GM12878 (cell line): ENCODE measurements around the gene EDC4. TPM values are rescaled to one million over a fixed set of nuclear protein-coding genes. Genes with fewer than 3 reads are reported as not detected.

ENCODE experiments used
- BRCA1 ChIP-seq: IDR thresholded peaks from 2 replicates; pipeline ENCODE4 v1.6.1; 2011; ENCODE audit warnings: low read depth, low read length, improper control_type of control experiment
- CHD1 ChIP-seq: IDR thresholded peaks from 2 replicates; pipeline ENCODE4 v1.6.1; 2012; ENCODE audit warnings: low read depth, low read length, improper control_type of control experiment
- CUX1 ChIP-seq: IDR thresholded peaks from 2 replicates; pipeline ENCODE4 v1.6.1; 2012; ENCODE audit warnings: improper control_type of control experiment, low read depth, low read length; ENCODE audit not compliant: insufficient replicate concordance
- NR2C1 ChIP-seq: fragments of 450-650 bp; IDR thresholded peaks from 2 replicates; pipeline ENCODE4 v1.6.1; 2017; ENCODE audit warnings: antibody characterized with exemption, mild to moderate bottlenecking, moderate library complexity
- ZNF687 ChIP-seq: fragments of 450-650 bp; IDR thresholded peaks from 2 replicates; pipeline ENCODE4 v1.6.1; 2017; ENCODE audit warnings: mild to moderate bottlenecking, moderate library complexity
- polyA plus RNA-seq, 11 experiments: library from polyadenylated mRNA; depleted of rRNA in 4 of 11; unstranded in 6 of 11; stranded (reverse) in 5 of 11; fragments of >200 nt; fragmentation: Nextera tagmentation in 4 of 11; fragmentation: Illumina TruSeq in 1 of 11; extraction: Ambion mirVana in 4 of 11; extraction: Trizol in 1 of 11; gene quantifications; 1 replicate in 1 of 11; 2 replicates in 10 of 11; pipeline versions ENCODE4 v1.2.1 to v1.2.3, GENCODE V29; 2011 to 2016; ENCODE audit warnings: inconsistent platforms in 2 of 11, missing spikeins in 2 of 11, low read depth in 1 of 11
- total RNA-seq, 4 experiments: library from RNA; depleted of rRNA in 3 of 4; stranded (reverse); fragments of >200 nt in 3 of 4; fragmentation: Illumina TruSeq in 1 of 4; extraction: Trizol in 1 of 4; gene quantifications; 2 replicates each; pipeline versions ENCODE4 v1.2.1 to v1.2.3, GENCODE V29; 2013 to 2021
- TF ChIP-seq, protein P1 (sequence below): IDR thresholded peaks from 2 replicates; pipeline ENCODE4 v1.6.1; 2012; ENCODE audit warnings: low read length, inconsistent platforms
- TF ChIP-seq, protein P2 (sequence below): fragments of 450-650 bp; IDR thresholded peaks from 2 replicates; pipeline ENCODE4 v1.6.1; 2016; ENCODE audit warnings: mild to moderate bottlenecking, moderate library complexity, borderline replicate concordance
- TF ChIP-seq, protein P3 (sequence below): fragments of 450-650 bp; formaldehyde crosslinking; IDR thresholded peaks from 2 replicates; pipeline ENCODE4 v1.4.0; 2020; ENCODE audit warnings: mild to moderate bottlenecking, moderate library complexity

Gene EDC4
- total and polyA plus RNA-seq, 10 of the 15 experiments (the other 5 are each of a cell fraction or from before 2014, with no cell fraction given): 1.2 to 86.0 (median 53.4) TPM

DNA sequence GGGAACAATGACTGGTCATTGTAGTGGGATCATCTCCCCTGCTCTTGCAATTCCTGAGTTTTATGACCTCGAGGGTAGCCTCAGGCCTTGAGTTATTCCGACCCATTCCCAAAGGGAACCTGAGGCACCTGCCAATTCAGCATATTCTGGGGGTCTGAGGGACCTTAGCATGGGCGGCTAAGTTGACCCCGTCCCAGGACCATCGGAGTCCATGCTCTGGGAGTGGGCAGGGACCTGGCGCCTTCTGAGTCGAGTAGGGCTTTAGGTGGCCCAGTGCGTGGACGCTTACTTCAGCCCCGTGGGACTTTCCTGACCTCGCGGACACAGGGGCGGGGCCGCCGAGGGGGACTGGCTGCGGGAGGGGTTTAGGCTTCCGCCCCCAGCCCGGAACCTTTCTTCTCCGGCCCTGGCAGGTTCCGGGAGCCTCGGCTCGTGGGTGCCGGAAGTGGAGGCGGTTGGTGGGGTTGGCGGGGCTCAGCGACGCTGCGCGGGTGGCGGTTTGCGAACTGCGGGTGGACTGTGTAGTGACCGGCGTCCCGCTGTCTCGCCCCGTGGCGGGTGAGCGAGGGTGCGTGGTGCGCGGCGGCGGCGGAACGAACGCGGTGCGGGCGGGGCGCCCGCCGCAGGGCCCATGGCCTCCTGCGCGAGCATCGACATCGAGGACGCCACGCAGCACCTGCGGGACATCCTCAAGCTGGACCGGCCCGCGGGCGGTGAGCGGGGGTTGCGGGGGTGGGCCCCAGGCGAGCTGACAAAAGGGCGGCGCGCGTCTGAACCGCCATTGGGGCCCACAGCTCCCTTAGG is at the start of gene EDC4 (continued):
- TF ChIP-seq, protein P1, sequence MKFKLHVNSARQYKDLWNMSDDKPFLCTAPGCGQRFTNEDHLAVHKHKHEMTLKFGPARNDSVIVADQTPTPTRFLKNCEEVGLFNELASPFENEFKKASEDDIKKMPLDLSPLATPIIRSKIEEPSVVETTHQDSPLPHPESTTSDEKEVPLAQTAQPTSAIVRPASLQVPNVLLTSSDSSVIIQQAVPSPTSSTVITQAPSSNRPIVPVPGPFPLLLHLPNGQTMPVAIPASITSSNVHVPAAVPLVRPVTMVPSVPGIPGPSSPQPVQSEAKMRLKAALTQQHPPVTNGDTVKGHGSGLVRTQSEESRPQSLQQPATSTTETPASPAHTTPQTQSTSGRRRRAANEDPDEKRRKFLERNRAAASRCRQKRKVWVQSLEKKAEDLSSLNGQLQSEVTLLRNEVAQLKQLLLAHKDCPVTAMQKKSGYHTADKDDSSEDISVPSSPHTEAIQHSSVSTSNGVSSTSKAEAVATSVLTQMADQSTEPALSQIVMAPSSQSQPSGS: no peak; the same call in 1 of the 2 replicates
- TF ChIP-seq CUX1 (no peak), CHD1 (no peak), ZNF687 (peak; percentile 71), NR2C1 (peak; percentile 88), BRCA1 (no peak)
- TF ChIP-seq, protein P2, sequence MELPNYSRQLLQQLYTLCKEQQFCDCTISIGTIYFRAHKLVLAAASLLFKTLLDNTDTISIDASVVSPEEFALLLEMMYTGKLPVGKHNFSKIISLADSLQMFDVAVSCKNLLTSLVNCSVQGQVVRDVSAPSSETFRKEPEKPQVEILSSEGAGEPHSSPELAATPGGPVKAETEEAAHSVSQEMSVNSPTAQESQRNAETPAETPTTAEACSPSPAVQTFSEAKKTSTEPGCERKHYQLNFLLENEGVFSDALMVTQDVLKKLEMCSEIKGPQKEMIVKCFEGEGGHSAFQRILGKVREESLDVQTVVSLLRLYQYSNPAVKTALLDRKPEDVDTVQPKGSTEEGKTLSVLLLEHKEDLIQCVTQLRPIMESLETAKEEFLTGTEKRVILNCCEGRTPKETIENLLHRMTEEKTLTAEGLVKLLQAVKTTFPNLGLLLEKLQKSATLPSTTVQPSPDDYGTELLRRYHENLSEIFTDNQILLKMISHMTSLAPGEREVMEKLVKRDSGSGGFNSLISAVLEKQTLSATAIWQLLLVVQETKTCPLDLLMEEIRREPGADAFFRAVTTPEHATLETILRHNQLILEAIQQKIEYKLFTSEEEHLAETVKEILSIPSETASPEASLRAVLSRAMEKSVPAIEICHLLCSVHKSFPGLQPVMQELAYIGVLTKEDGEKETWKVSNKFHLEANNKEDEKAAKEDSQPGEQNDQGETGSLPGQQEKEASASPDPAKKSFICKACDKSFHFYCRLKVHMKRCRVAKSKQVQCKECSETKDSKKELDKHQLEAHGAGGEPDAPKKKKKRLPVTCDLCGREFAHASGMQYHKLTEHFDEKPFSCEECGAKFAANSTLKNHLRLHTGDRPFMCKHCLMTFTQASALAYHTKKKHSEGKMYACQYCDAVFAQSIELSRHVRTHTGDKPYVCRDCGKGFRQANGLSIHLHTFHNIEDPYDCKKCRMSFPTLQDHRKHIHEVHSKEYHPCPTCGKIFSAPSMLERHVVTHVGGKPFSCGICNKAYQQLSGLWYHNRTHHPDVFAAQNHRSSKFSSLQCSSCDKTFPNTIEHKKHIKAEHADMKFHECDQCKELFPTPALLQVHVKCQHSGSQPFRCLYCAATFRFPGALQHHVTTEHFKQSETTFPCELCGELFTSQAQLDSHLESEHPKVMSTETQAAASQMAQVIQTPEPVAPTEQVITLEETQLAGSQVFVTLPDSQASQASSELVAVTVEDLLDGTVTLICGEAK: peak; percentile 98
- TF ChIP-seq, protein P3, sequence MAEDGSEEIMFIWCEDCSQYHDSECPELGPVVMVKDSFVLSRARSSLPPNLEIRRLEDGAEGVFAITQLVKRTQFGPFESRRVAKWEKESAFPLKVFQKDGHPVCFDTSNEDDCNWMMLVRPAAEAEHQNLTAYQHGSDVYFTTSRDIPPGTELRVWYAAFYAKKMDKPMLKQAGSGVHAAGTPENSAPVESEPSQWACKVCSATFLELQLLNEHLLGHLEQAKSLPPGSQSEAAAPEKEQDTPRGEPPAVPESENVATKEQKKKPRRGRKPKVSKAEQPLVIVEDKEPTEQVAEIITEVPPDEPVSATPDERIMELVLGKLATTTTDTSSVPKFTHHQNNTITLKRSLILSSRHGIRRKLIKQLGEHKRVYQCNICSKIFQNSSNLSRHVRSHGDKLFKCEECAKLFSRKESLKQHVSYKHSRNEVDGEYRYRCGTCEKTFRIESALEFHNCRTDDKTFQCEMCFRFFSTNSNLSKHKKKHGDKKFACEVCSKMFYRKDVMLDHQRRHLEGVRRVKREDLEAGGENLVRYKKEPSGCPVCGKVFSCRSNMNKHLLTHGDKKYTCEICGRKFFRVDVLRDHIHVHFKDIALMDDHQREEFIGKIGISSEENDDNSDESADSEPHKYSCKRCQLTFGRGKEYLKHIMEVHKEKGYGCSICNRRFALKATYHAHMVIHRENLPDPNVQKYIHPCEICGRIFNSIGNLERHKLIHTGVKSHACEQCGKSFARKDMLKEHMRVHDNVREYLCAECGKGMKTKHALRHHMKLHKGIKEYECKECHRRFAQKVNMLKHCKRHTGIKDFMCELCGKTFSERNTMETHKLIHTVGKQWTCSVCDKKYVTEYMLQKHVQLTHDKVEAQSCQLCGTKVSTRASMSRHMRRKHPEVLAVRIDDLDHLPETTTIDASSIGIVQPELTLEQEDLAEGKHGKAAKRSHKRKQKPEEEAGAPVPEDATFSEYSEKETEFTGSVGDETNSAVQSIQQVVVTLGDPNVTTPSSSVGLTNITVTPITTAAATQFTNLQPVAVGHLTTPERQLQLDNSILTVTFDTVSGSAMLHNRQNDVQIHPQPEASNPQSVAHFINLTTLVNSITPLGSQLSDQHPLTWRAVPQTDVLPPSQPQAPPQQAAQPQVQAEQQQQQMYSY (CRISPR knock-in tag): no peak
